IMR-90 (cell line): ENCODE data around the gene STAT3. TPM values are rescaled to one million over a fixed set of nuclear protein-coding genes. Genes with fewer than 3 reads are reported as not detected.

Experiments
- ATAC-seq: fragments of 200-7000 bp; cut with Tn5 transposase; 2 replicates; pipeline ENCODE4 v1.9.1; 2020; ENCODE audit warnings: low read depth, mild to moderate bottlenecking, moderate library complexity
- BruUV-seq: library from RNA; stranded (reverse); fragments of 400-500 nt; replicated peaks from 2 replicates; lab custom pipeline; 2021; lab: Mats Ljungman, UMichigan
- CTCF ChIA-PET: fragments of 300-600 bp; formaldehyde crosslinking; extraction: SDS; loops from one replicate; lab custom pipeline; 2021; ENCODE audit warnings: antibody characterized with exemption; lab: Yijun Ruan, JAX
- POLR2A ChIA-PET: fragments of 300-600 bp; sonication (Branson Sonifier 250); formaldehyde crosslinking; loops from one replicate; lab custom pipeline; 2022; ENCODE audit warnings: antibody characterized with exemption; ENCODE audit not compliant: unreplicated experiment; lab: Charles Lee
- DNase-seq: peaks from one replicate; pipeline ENCODE4 v3.0.0; 2013
- H2AFZ ChIP-seq: replicated peaks from 2 replicates; pipeline ENCODE3; 2013; ENCODE audit warnings: low read length, mild to moderate bottlenecking; ENCODE audit not compliant: poor library complexity
- H2AK5ac ChIP-seq: 2 replicates; pipeline ENCODE4 v1.6.1; 2013; ENCODE audit warnings: low read depth, low read length, inconsistent platforms
- H2AK9ac ChIP-seq: replicated peaks from 2 replicates; pipeline ENCODE3; 2013; ENCODE audit warnings: mild to moderate bottlenecking, low read depth, low read length, moderate library complexity; ENCODE audit not compliant: poor library complexity
- H2BK120ac ChIP-seq: 2 replicates; pipeline ENCODE4 v1.6.1; 2013; ENCODE audit warnings: low read depth, low read length, inconsistent platforms
- H2BK15ac ChIP-seq: 3 replicates; pipeline ENCODE4 v1.6.1; 2013; ENCODE audit warnings: low read depth, low read length, inconsistent platforms
- H2BK20ac ChIP-seq: 2 replicates; pipeline ENCODE4 v1.6.1; 2013; ENCODE audit warnings: low read depth, mild to moderate bottlenecking, inconsistent platforms, low read length, moderate library complexity
- H2BK5ac ChIP-seq: 2 replicates; pipeline ENCODE4 v1.6.1; 2013; ENCODE audit warnings: mild to moderate bottlenecking, low read depth, low read length, inconsistent platforms; ENCODE audit not compliant: poor library complexity, severe bottlenecking
- H3K14ac ChIP-seq: replicated peaks from 2 replicates; pipeline ENCODE4 v1.6.1; 2013; ENCODE audit warnings: low read depth, low read length, inconsistent platforms
- H3K18ac ChIP-seq: 2 replicates; pipeline ENCODE4 v1.6.1; 2013; ENCODE audit warnings: low read depth, low read length, control low read depth
- H3K23ac ChIP-seq: 2 replicates; pipeline ENCODE4 v1.6.1; 2013; ENCODE audit warnings: low read depth, low read length, inconsistent platforms
- H3K27ac ChIP-seq: 2 replicates; pipeline ENCODE4 v1.5.1; 2013; ENCODE audit warnings: mild to moderate bottlenecking, control low read depth, low read length; ENCODE audit not compliant: insufficient read depth
- H3K27me3 ChIP-seq: 2 replicates; pipeline ENCODE4 v1.6.1; 2013; ENCODE audit warnings: low read length; ENCODE audit not compliant: control insufficient read depth, insufficient read depth
- H3K36me3 ChIP-seq: 2 replicates; pipeline ENCODE4 v1.6.1; 2013; ENCODE audit warnings: low read length, mixed read lengths; ENCODE audit not compliant: control insufficient read depth, insufficient read depth
- H3K4ac ChIP-seq: 2 replicates; pipeline ENCODE4 v1.6.1; 2013; ENCODE audit warnings: low read depth, low read length, inconsistent platforms
- H3K4me1 ChIP-seq: 2 replicates; pipeline ENCODE4 v1.6.1; 2013; ENCODE audit warnings: low read length, mixed read lengths; ENCODE audit not compliant: control insufficient read depth, insufficient read depth
- H3K4me2 ChIP-seq: 2 replicates; pipeline ENCODE4 v1.6.1; 2013; ENCODE audit warnings: low read depth, mild to moderate bottlenecking, control low read depth, low read length, moderate library complexity
- H3K4me3 ChIP-seq: 2 replicates; pipeline ENCODE4 v1.5.1; 2013; ENCODE audit warnings: low read depth, mild to moderate bottlenecking, control low read depth, low read length, moderate library complexity; ENCODE audit not compliant: insufficient read depth
- H3K56ac ChIP-seq: 2 replicates; pipeline ENCODE4 v1.6.1; 2013; ENCODE audit warnings: low read length, inconsistent platforms; ENCODE audit not compliant: insufficient read depth; ENCODE audit errors: extremely low read depth
- H3K79me1 ChIP-seq, 2 experiments: 2 replicates each; pipeline ENCODE4 v1.6.1; 2013; ENCODE audit warnings: low read length in 2 of 2, inconsistent platforms in 1 of 2, low read depth in 1 of 2
- H3K9ac ChIP-seq: 2 replicates; pipeline ENCODE4 v1.6.1; 2013; ENCODE audit warnings: low read depth, low read length, control low read depth
- H3K9me1 ChIP-seq: 2 replicates; pipeline ENCODE4 v1.6.1; 2013; ENCODE audit warnings: low read length, inconsistent platforms; ENCODE audit not compliant: insufficient read depth
- H3K9me3 ChIP-seq: 2 replicates; pipeline ENCODE4 v1.6.1; 2013; ENCODE audit warnings: low read length; ENCODE audit not compliant: control insufficient read depth, insufficient read depth
- H4K20me1 ChIP-seq: 2 replicates; pipeline ENCODE4 v1.6.1; 2013; ENCODE audit warnings: low read length, inconsistent platforms; ENCODE audit not compliant: insufficient read depth
- H4K5ac ChIP-seq: 2 replicates; pipeline ENCODE4 v1.6.1; 2013; ENCODE audit warnings: mild to moderate bottlenecking, low read depth, low read length, control low read depth
- H4K8ac ChIP-seq, 2 experiments: 2 replicates each; pipeline ENCODE4 v1.6.1; 2013; ENCODE audit warnings: low read depth in 2 of 2, low read length in 2 of 2, control low read depth in 1 of 2, inconsistent platforms in 1 of 2
- H4K91ac ChIP-seq: 2 replicates; pipeline ENCODE4 v1.6.1; 2013; ENCODE audit warnings: low read depth, low read length, inconsistent platforms; ENCODE audit not compliant: insufficient read depth
- BHLHE40 ChIP-seq: fragments of 150-350 bp; IDR thresholded peaks from 2 replicates; pipeline ENCODE4 v1.6.1; 2016; ENCODE audit warnings: mild to moderate bottlenecking, low read depth, low read length
- FOS ChIP-seq: fragments of 150-350 bp; IDR thresholded peaks from 2 replicates; pipeline ENCODE4 v1.6.1; 2016; ENCODE audit warnings: low read depth, low read length
- RCOR1 ChIP-seq: IDR thresholded peaks from 2 replicates; pipeline ENCODE4 v1.6.1; 2012; ENCODE audit warnings: mild to moderate bottlenecking, low read length, improper control_type of control experiment; ENCODE audit not compliant: insufficient replicate concordance
- RFX5 ChIP-seq: IDR thresholded peaks from 2 replicates; pipeline ENCODE4 v1.8.0; 2012; ENCODE audit warnings: low read depth, mild to moderate bottlenecking, low read length, moderate library complexity
- USF2 ChIP-seq: fragments of 150-350 bp; IDR thresholded peaks from 2 replicates; pipeline ENCODE4 v1.6.1; 2017; ENCODE audit warnings: mild to moderate bottlenecking, antibody characterized with exemption, low read length, low read depth
- WGBS, 2 experiments: methylation state at CpG; one replicate each; pipeline versions ENCODE4 v1.1.5 to v1.1.7; 2013; ENCODE audit warnings: missing lambda C conversion rate in 2 of 2; ENCODE audit not compliant: insufficient read length in 1 of 2; ENCODE audit errors: extremely low coverage in 2 of 2; 5-methylcytosine and 5-hydroxymethylcytosine counted together
- dilution Hi-C: fragments of 300-500 bp; cut with HindIII; formaldehyde crosslinking; loops from one replicate; pipeline ENCODE4 v1.14.3; 2018; ENCODE audit warnings: low sequenced_read_pairs; ENCODE audit not compliant: unreplicated experiment
- in situ Hi-C: fragments of 300-500 bp; cut with MboI; formaldehyde crosslinking; loops from 3 replicates; pipeline ENCODE4 v1.14.3; 2019; ENCODE audit warnings: low sequenced_read_pairs, inconsistent platforms, mixed read lengths
- intact Hi-C: fragments of 100-400 bp; cut with micrococcal nuclease; formaldehyde crosslinking; loops from 2 replicates; pipeline ENCODE4 v1.10.0; 2022
- polyA plus RNA-seq, 3 experiments: library from polyadenylated mRNA; depleted of rRNA; stranded (reverse); fragments of >200 nt; gene quantifications; 2 replicates each; pipeline ENCODE4 v1.2.3, GENCODE V29; 2012; ENCODE audit warnings: low replicate concordance in 1 of 3
- total RNA-seq: library from RNA; depleted of rRNA; stranded (reverse); fragments of >200 nt; gene quantifications from 2 replicates; pipeline ENCODE4 v1.2.3, GENCODE V29; 2012

Gene STAT3
- total and polyA plus RNA-seq, 2 of the 4 experiments (the other 2 are of a cell fraction) = 47.2 to 66.3 TPM

GRCh38 chr17:42389899-42390298 lies 1.7 kb upstream of the STAT3 start:
- ATAC-seq = no peak

More at GRCh38 chr17:42389899-42390298, 1.7 kb upstream of the STAT3 start:
- no peak overlapping the region for H2AFZ ChIP-seq
- H3K4me3 ChIP-seq = no peak overlapping the region
- H3K4me1 ChIP-seq = peaks cover 6% of the 10 kb centered on the region
- no peak overlapping the region for H2AK9ac ChIP-seq
- peak overlapping the region; percentile 73; the same call in 1 of the 2 replicates for H3K23ac ChIP-seq
- peaks cover 7% of the 10 kb centered on the region for H3K9me1 ChIP-seq
- no peak overlapping the region for H3K56ac ChIP-seq
- BruUV-seq = no TSS peak
- in situ Hi-C loops (no loop called here), intact Hi-C loops (no loop called here), dilution Hi-C loops (no loop called here)
- H4K20me1 ChIP-seq = peaks cover 33% of the 10 kb centered on the region
- peak overlapping the region; percentile 56 for H2BK5ac ChIP-seq
- H4K8ac ChIP-seq = no peak overlapping the region
- no peaks in the 10 kb centered on the region for H3K9me3 ChIP-seq
- no peak for DNase-seq
- H3K18ac ChIP-seq = no peak overlapping the region
- H3K9ac ChIP-seq = no peak overlapping the region
- ChIA-PET CTCF (no interaction called here), POLR2A (no interaction called here)
- peak overlapping the region; percentile 33; the same call in 1 of the 2 replicates for H3K27ac ChIP-seq
- peak overlapping the region; percentile 57; the same call in 1 of the 2 replicates for H2BK20ac ChIP-seq
- H4K5ac ChIP-seq = no peak overlapping the region
- H3K79me1 ChIP-seq = peaks cover 9 to 58% of the 10 kb centered on the region in 2 experiments; a peak in 3 of 4 replicates
- H3K14ac ChIP-seq = no peak overlapping the region
- TF ChIP-seq RCOR1 = no peak
- TF ChIP-seq FOS = no peak
- TF ChIP-seq USF2 = no peak
- no peak for TF ChIP-seq RFX5
- TF ChIP-seq BHLHE40 = no peak
- no peaks in the 10 kb centered on the region for H3K36me3 ChIP-seq
- H3K27me3 ChIP-seq = no peaks in the 10 kb centered on the region
- peak overlapping the region; percentile 42; the same call in 1 of the 2 replicates for H4K91ac ChIP-seq
- peak overlapping the region; percentile 53 for H2BK120ac ChIP-seq
- WGBS, 2 experiments = no CpG with 5 or more reads among the region's 5 CpGs
- H3K4ac ChIP-seq = peak overlapping the region; percentile 70
- no peak overlapping the region for H3K4me2 ChIP-seq
- peak overlapping the region; percentile 87; the same call in 1 of the 2 replicates for H2AK5ac ChIP-seq
- H2BK15ac ChIP-seq = peak overlapping the region; percentile 98; the same call in 2 of the 3 replicates
